Frontal cortex (tissue), 4 donors: ENCODE results near the gene PCDH1. TPM values are rescaled to one million over a fixed set of nuclear protein-coding genes. Genes with fewer than 3 reads are reported as not detected.

Experiments used
- DNase-seq, 2 donors: peaks; one replicate each; pipeline ENCODE4 v3.0.0; 2012; ENCODE audit warnings: low spot score in 2 of 2
- FAIRE-seq: peaks from 2 replicates; lab custom pipeline; 2012; peaks lifted over from hg19 to GRCh38; lab: Jason Lieb, UNC
- total RNA-seq: library from RNA; depleted of rRNA; stranded (reverse); fragments of >200 nt; gene quantifications from one replicate; pipeline ENCODE4 v1.2.3, GENCODE V29; 2014
- donor health status: control.
- donor health status: control.
- donor health status: control.

Gene PCDH1
- total RNA-seq, 1 donor from 2014 or later = 41.2 TPM

DNA sequence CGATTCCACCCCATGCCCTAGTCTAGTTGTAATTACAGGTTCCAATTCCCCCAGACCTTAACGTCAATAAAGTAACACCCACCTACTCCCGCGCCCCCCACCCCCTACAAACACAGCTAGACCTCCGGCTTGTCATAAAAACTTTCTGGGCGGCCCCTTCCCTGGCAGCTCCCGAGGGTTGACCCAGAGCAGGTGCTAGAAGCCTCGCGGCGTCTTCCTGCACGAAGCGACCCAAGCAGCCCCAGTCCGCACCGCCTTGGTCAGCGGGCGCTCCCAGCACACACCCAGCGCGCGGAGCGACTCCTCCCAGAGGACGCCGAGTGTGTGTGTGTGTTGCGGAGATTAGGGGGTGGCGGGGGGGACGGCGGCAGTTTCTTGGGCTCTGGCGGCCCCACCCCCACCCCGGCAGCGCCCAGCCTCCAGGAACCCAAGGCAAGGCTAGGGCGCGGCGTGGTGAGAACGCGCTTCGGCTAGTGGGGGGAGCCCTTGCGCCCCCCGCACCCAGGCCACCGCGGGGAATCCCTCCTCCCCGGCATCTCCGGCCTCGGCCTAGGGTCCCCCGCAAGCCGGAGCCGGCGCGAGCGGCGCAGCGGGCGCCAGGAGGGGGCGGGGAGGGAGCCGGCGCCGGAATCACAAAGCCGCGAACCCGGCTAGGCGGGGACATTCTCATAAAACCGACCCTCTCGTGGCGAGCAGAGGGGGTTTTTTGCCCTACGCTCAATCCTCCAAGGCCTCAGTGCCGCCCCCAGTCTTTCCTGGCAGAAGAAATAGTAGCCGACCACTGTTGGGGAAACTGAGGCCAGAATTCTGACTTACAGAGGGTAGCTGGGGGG, 2.2 kb downstream of the PCDH1 start:
- FAIRE-seq (no peak), DNase-seq (no peak)

DNA sequence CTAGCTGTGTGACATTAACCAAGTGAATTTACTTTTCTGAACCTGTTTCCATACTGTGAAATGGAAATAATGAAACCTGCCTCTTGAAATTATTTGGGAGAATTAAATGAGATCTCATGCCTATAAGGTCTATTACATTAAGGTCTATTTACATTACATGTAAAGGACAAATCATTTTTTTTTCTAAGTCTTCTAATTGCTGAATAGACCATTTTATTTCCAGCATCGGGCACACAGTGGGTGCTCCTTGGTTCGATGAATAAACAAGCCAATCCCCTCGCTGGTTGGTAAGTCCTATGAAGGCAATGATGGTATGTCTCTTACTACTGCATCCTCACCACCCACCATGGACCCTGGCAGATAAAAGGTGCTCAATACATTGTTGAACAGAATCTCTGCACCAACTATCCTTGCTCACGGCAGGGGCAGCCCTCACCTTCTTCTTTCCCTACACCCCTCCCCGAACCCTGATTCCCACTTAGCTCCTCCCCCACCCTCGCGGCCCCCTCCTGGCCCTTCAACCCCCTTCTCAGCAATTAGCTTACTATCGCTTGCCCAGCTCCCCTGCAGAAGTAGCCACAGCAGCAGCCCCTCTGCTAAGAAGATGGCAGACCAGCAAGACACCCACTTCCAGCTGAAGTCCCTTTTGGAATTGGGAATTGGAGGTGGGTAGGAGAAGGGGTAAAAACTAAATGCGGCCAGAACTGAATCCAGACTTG, 3.0 kb downstream of the PCDH1 start:
- DNase-seq = no peak
- FAIRE-seq = no peak

DNA sequence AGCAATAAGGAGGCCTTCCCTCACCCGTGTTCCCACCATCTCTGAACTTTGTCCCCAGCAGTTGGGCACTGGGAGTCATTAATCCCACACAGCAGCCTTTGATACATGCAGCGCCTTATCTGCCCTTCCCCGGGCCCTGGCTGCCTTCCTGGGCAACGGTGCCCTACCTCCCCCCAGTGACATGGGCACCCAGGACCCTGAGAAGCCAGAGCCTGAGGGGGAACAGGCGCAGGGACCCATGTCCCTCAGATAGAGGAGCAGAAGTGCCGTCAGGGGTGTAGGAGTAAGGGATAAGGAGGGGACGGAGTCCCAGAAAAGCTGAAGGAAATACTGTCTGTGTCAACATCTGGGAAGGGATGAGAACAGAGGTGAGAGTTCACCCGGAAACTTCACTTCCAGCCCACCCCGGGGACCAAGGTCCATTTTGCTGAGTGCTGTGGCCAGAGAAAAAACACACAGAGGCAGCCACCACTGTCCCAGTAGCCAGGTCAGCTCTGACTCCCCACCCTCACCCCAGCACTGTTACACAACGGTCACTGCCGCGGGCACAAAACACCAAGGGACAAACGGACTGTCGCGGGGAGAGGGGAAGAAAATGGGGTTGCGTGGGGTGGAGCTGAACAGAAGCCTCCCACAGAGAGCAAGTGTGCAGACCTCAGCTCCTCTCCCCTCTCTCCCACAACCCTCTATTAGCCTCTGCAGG, 3.8 kb downstream of the PCDH1 start:
- no peak for DNase-seq
- FAIRE-seq = no peak

DNA sequence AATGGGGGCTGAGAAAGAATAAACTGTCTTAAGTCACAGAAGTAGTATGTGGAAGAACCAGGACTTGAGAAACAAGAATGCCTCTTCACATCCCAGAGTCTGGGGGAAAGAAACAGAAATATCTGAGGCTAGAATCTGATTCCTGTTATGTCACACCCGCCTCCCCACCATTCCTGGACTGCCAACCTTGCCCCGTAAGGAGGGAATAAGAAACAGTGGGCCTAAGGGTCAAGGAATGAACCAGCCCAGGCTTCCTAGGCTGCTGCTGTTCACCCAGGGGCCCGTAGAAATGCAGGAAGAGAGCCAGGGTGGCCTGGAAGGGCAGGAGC, 4.3 kb downstream of the PCDH1 start:
- FAIRE-seq = no peak

DNA sequence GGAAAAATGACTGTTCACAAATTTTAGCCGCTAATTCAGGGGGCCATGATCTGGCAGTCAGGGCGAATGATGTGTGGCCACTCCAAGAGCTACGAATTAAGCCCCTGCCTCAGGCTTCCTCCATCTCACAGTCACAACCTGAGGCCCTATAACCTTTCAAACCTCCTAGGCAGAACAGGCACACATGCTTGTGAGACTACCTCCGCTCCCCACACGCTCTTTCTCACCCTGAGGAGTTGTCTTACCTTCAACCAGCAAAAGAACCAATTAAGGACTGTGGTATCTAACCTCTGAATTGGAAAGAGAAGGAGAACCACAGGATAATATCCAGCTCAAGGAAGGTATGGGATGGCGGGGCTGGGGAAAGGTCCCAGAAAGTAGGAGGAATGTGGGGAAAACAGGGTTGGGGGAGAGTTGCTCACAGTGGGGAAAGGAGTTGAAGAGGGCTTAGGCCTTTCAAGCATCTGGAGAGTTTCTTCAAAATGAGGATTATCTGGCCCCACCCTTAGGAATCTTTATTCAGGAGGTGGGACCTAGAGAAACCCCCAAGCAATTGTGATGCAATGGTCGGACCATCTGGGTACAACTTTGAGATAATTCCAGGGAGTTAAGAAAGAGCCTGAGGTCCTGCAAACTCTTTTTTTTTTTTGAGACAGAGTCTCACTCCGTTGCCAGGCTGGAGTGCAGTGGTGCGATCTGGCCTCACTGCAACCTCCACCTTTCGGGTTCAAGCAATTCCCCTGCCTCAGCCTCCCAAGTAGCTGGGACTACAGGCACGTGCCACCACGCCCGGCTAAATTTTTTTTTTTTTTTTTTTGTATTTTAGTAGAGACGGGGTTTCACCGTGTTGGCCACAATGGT, 5.5 kb downstream of the PCDH1 start:
- no peak for FAIRE-seq
- no peak for DNase-seq

More for the DNA sequence above, 4.3 kb downstream of the PCDH1 start:
- no peak for DNase-seq

DNA sequence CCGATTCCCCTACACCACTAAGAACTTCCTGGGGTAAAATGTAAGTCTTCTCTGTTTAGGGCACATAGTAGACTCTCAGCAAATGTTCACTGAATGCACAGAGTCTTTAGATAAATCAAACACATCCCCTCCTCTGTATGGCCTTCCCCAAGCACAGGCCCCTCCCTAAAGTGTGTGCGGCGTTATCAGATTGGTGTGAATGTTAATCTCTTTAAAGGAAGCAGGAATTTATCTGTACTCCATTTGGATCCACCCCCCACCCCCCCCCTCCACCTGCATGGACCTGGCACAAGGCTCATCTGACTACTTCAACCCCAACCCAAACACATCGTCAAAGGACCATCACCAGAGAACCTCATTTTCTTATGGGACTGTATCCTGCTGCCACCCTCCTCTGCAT, 6.3 kb downstream of the PCDH1 start:
- FAIRE-seq = no peak

DNA sequence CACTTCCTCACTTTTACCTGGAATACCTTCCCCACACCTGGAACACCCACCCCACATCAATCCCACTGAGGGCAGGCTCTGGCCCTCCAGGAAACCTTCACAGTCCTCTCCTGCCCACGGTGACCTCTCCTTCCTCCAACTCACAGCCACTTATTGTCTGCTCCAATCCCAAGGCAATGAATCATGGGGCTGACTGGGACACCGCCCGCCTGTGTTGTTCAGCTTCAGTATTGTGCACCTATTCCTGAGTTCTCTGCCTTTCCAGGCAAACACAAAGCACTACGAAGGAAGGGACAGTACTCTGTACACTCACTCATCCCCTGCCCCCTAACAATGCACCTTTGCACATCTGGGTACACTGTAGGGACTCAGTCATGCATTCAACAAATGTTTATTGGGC, 7.3 kb downstream of the PCDH1 start:
- DNase-seq (no peak), FAIRE-seq (no peak)

More for the DNA sequence above, 6.3 kb downstream of the PCDH1 start:
- no peak for DNase-seq

DNA sequence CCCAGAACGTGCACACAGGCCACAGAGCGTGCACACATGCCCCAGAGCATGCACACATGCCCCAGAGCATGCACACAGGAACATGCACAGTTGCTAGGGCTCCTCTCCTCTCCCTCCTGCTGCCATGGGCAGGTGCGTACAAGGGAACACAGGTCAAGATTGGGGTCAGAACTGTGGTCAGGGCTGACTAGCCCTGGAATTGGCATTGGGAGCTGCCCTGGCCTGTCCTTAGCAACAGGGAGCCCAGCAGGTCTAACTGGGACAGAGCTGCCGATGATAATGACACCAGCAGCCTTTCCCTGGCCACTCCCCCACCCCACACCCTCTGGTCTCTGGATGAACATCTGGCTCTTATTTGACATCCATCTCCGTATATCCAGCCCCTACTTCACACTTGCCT, 8.0 kb downstream of the PCDH1 start:
- FAIRE-seq (no peak), DNase-seq (no peak)

DNA sequence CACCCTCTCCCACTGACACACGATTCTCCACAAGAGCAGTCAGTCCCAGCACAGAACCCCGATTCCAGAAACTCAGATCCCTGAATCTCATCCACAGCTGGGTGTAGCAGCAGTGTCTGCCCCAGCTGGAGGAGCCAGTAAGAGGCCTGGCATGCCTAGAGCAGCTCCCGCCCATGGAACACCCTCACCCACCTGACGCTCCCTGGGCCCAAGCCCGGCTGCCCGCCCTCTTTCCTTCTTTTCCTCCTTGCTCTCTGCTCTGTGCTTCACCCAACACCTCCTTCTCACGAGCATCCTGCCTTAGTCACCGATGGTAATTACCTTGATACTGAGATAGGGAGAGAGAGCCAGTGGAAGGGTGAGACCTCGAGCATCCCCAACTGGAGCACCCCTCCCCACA, 8.7 kb downstream of the PCDH1 start:
- FAIRE-seq = no peak
- no peak for DNase-seq

DNA sequence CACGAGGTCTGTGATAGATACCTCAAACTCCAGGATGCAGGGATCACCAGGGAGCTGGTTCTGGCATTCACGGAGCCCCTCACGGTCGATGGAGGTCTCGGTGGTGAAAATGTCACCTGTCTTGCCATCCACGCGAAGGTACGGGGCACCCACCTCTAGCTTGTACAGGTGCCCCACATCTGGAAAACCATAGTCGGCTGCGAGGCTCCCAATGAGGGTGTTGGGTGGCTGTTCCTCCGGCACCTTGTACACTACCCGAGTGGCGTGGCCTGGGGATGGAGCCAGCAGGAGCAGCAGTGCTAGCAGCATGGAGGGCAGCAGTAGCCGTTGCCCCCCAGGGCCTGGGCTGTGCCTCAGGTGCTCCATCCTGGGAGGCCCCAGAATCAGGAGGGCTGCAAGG, 9.2 kb downstream of the PCDH1 start:
- FAIRE-seq (no peak), DNase-seq (no peak)

DNA sequence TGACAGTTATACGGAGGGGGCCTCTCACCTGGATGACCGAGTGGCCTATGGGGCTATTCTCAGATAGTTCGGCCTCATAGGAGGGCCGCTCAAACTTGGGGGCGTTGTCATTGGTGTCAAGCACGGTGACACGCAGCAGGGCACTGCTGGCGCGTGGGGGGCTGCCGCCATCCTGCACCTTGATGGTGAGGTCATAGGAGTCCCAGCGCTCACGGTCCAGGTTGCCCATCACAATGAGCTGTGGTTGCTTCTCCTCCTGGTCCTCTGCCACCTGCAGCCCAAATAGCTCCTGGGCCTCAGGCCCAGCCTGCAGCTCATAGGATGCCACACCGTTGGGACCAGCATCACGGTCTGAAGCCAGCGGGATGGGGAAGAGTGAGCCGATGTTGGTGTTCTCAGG, 9.7 kb downstream of the PCDH1 start:
- no peak for DNase-seq
- no peak for FAIRE-seq

DNA sequence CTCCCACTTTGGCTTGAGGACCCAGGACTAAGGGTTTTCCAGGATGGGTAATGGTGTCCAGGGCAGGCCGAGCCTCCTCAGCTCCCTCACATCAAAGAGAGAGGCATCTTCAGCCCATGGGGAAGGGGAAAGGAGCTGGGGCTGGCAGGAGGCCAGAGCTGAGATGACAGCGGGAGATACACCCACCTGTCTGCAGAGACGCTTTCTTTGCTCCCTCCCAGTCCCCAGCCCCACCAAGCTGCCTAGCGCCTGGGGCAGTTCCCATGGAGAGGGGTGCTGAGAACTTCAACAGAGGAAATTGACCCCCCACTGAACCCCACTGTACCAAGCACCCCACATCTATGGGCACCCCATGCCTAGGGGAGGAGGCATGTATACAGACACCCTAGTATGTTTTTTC, 10.6 kb downstream of the PCDH1 start:
- no peak for DNase-seq
- FAIRE-seq = no peak

DNA sequence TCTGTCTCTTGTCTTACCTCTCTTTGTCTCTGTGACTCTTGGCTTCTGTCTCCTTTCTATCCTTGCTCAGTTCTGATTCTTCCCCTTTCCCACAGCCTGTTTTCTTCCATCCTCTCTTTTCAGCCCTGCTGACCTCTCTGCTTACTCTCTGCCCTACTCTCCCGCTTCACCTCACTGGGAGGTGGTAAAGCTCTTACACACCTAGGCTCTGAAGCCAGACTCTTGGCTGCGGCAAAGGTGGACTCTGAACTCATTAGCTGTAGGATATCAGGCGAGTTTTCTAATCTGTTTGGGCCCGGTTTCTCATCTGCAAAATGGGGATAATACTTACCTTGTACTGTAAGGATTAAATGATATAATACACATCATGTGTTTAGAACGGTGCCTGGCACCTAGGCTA, 11.1 kb downstream of the PCDH1 start:
- FAIRE-seq (no peak), DNase-seq (no peak)

DNA sequence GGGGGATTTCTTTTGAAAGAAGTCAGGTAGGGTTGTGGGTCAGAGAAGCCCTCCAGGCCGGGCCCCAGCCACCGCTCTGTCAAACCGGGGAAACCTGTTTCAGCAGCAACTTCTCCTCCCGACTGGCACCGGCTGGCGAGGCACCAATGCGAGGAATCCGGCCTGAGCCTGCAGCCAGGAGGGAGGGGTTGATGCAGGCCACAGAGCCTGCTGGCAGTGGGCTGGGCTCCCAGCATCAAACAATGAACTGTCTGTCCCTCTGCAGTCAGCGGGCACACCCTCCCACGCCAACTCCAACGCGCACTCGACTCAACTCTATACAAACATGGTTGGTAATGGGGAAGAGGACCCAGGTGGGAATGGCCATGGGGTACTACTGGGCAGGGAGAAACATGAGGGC, 12.1 kb downstream of the PCDH1 start:
- DNase-seq (peak; percentile 83 to 86), FAIRE-seq (peak; percentile 76)

DNA sequence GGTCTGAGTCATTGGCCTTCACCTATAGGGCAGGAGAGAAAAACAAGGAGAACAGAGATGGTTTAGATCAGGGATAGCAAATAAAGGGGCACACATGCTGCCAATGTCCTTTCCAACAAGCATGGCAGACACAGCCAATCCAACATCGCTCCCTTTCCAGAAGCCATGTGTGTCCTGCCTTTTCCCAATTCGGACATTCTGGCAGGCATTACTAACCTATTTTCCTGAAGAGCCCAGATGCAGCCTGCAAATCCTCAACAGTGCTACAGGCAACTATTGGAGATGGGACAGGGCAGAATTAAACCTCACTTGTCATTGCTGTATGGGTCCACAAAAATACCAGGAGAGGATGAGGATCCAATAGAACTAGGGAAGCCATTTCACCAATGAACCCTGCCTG, 12.8 kb downstream of the PCDH1 start:
- DNase-seq (no peak), FAIRE-seq (no peak)

DNA sequence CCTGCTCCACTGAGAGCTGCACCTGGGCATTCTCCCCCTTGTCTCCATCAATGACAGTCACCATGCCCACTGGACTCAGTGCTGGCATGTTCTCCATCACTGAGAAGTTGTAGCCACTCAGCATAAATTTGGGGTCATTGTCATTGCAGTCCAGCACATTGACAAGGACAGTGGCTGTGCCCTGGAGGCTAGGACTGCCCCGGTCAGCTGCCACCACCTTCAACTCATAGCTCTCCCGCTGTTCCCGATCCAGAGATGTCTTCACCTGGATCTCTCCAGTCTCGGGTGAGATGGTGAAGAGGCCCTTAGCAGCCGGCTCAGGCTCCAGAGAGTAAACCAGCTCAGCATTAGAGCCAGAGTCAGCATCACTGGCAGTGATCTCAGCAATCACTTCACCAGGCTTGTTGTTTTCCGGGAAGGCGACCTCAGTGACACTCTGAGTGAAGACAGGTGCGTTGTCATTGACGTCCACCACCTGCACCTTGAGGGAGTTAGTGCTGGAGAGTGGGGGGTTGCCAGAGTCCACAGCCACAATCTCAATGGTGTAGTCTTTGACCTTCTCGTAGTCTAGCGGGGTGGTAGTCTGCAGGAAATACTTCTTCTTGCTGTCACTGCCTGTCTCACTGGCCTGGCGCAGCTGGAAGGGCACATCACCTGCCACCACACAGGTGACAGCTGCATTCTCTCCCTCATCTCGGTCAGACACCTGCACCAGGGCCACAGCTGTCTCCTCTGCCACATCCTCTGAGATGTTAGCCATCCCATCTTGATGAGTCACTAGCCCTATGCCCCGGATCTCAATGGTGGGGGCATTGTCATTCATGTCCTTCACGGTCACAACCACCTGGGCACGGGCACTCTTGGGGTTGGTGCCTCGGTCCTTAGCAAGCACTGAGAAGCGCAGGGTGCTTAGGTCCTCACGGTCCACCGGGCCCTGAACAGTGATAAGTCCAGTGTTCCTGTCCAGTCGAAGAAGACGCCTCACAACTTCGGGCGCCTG, 13.5 kb downstream of the PCDH1 start:
- FAIRE-seq = no peak
- no peak for DNase-seq

DNA sequence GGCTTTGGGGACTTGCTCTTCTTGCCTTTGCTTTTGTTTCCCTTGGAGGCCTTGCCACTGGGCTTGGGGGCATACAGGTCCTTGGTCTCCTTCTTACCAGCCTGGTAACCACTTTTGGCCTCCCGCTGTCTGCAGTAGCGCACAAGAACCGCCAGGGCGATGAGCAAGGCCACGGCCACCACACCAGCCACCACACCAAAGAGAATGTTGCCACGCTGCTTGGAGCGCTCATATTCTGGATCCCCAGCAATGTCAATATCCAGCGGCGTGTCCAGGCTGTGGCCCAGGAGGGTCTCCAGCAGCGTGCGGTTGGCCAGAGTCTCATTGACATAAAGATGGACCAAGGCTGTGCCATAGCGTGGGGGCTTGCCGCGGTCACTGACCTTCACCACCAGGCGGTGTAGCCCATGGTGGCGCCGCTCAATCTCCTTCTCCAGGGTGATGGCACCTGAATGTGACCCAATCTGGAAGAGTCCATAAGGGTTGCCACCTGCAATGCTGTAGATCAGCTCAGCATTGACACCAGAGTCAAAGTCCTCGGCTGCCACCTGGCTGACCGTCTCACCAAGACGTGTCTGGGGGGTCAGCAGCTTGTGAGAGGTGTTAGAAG, 14.5 kb downstream of the PCDH1 start:
- DNase-seq (no peak), FAIRE-seq (no peak)

DNA sequence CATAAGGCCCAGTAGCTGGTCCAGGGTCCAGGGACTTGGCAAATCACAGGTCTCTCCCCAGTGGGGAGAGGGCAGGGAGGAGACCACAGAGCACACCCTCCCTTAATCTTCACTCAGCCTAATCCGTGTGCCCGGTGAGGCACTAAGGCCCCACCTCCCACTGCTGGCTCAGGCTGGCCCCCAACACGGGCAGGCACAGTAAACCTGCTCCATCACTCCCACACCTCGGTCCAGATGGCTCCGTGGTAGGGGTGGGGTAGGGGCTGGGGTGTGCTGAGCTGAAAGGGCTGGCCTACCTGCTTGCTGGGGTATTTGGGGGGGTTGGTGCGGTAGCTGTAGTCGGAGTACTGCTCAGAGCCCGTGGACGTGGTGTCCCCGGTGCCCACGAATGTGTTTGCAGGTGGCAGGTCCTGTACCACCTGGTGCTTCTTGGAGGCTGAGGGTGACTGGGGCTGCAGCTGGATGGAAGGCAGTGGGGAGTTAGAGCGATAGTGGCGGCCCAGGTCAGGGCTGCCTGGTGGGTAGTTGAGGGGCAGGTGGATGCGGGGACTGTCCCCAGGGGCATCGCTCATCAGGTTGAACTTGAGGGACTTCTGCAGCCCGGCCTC, 15.2 kb downstream of the PCDH1 start:
- no peak for FAIRE-seq

More for the DNA sequence above, 15.2 kb downstream of the PCDH1 start:
- DNase-seq = no peak
